MM.1S (cell line): ENCODE data around the gene AKAP13.

Source experiments
- DNase-seq: peaks from one replicate; pipeline ENCODE4 v3.0.0-alpha.2; 2015
- H2AFZ ChIP-seq: fragments of 300-600 bp; sonication (generic); 2 replicates; pipeline ENCODE4 v1.6.0; 2016; ENCODE audit warnings: antibody characterized with exemption, low read length
- H3F3A ChIP-seq: fragments of 300-600 bp; sonication (generic); 2 replicates; pipeline ENCODE4 v1.6.1; 2016; ENCODE audit warnings: mild to moderate bottlenecking, antibody characterized with exemption, low read length, moderate library complexity, mixed read lengths; ENCODE audit not compliant: insufficient read depth
- H3K27ac ChIP-seq: fragments of 300-600 bp; sonication (generic); 2 replicates; pipeline ENCODE4 v1.5.1; 2016; ENCODE audit warnings: mild to moderate bottlenecking, low read length
- H3K27me3 ChIP-seq: fragments of 300-600 bp; sonication (generic); replicated peaks from 2 replicates; pipeline ENCODE4 v1.6.0; 2016; ENCODE audit warnings: low read length; ENCODE audit not compliant: insufficient read depth
- H3K36me3 ChIP-seq: fragments of 300-600 bp; sonication (generic); replicated peaks from 2 replicates; pipeline ENCODE4 v1.6.1; 2016; ENCODE audit warnings: mild to moderate bottlenecking, low read length, mixed read lengths; ENCODE audit not compliant: insufficient read depth
- H3K4me1 ChIP-seq: fragments of 300-600 bp; sonication (generic); 2 replicates; pipeline ENCODE4 v1.6.1; 2016; ENCODE audit warnings: low read length, mixed read lengths
- H3K4me2 ChIP-seq: fragments of 300-600 bp; sonication (generic); 2 replicates; pipeline ENCODE4 v1.6.0; 2016; ENCODE audit warnings: low read depth, low read length
- H3K4me3 ChIP-seq: fragments of 300-600 bp; sonication (generic); 2 replicates; pipeline ENCODE4 v1.5.1; 2016; ENCODE audit warnings: low read length, mixed read lengths
- H3K79me2 ChIP-seq: fragments of 300-600 bp; sonication (generic); 2 replicates; pipeline ENCODE4 v1.6.1; 2016; ENCODE audit warnings: mixed run types, low read length, mixed read lengths
- H3K9ac ChIP-seq: fragments of 300-600 bp; sonication (generic); 2 replicates; pipeline ENCODE4 v1.6.1; 2016; ENCODE audit warnings: low read length, mixed read lengths
- H3K9me2 ChIP-seq: fragments of 300-600 bp; sonication (generic); replicated peaks from 2 replicates; pipeline ENCODE4 v1.6.1; 2016; ENCODE audit warnings: mild to moderate bottlenecking, low read length, mixed read lengths; ENCODE audit not compliant: insufficient read depth
- H3K9me3 ChIP-seq: fragments of 300-600 bp; sonication (generic); replicated peaks from 2 replicates; pipeline ENCODE4 v1.6.1; 2016; ENCODE audit warnings: mild to moderate bottlenecking, low read length, mixed read lengths; ENCODE audit not compliant: insufficient read depth
- H4K20me1 ChIP-seq: fragments of 300-600 bp; sonication (generic); 2 replicates; pipeline ENCODE4 v1.6.1; 2016; ENCODE audit warnings: mild to moderate bottlenecking, low read length, moderate library complexity, mixed read lengths; ENCODE audit not compliant: insufficient read depth
- EZH2 ChIP-seq: fragments of 300-600 bp; sonication (generic); optimal IDR thresholded peaks from 2 replicates; pipeline ENCODE3; 2017; ENCODE audit warnings: low read depth, mild to moderate bottlenecking, antibody characterized with exemption, low read length, mixed read lengths
- EZH2phosphoT487 ChIP-seq: fragments of 300-600 bp; sonication (generic); IDR thresholded peaks from 2 replicates; pipeline ENCODE4 v1.6.1; 2018; ENCODE audit warnings: antibody characterized with exemption, low read length
- TF ChIP-seq, protein P1 (sequence below): fragments of 300-600 bp; sonication (generic); IDR thresholded peaks from 2 replicates; pipeline ENCODE4 v1.5.1; 2016; ENCODE audit warnings: antibody characterized with exemption, low read length, mixed read lengths

AKAP13 gene

DNA sequence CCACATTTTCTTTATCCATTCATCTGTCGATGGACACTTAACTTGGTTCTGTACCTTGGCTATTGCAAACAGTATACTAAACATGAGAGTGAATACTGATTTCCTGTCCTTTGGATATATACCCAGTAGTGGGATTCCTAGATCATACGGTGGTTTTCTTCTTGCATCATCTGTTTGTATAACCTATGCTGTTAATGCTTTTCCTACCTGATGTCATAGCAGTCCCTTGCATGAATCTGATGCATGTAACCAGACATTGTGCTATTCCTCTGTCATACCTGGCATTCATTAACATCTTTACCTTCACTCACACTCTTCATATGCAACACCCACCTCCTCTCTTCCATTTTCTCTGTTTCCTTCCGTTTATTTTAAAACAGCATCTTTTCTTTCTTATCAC is 229.1 kb downstream of the AKAP13 start:
- peaks cover 10% of the 10 kb centered on the region; the same call in 1 of the 2 replicates for H3K4me1 ChIP-seq
- no peaks in the 10 kb centered on the region for H3K79me2 ChIP-seq
- 0 out of 2 replicates have a peak, but pooled peaks cover 5% of the 10 kb centered on the region for H3F3A ChIP-seq
- H3K27me3 ChIP-seq = no peaks in the 10 kb centered on the region
- H3K27ac ChIP-seq = no peak overlapping the region
- H3K36me3 ChIP-seq = no peaks in the 10 kb centered on the region
- H2AFZ ChIP-seq = no peak overlapping the region
- H3K9me2 ChIP-seq = no peaks in the 10 kb centered on the region
- H3K4me3 ChIP-seq = no peak overlapping the region
- H3K9ac ChIP-seq = no peak overlapping the region
- no peak for DNase-seq
- no peaks in the 10 kb centered on the region for H4K20me1 ChIP-seq
- no peak overlapping the region for H3K4me2 ChIP-seq
- H3K9me3 ChIP-seq = no peaks in the 10 kb centered on the region
- no peak for TF ChIP-seq EZH2
- TF ChIP-seq EZH2phosphoT487 = no peak
- TF ChIP-seq, protein P1, sequence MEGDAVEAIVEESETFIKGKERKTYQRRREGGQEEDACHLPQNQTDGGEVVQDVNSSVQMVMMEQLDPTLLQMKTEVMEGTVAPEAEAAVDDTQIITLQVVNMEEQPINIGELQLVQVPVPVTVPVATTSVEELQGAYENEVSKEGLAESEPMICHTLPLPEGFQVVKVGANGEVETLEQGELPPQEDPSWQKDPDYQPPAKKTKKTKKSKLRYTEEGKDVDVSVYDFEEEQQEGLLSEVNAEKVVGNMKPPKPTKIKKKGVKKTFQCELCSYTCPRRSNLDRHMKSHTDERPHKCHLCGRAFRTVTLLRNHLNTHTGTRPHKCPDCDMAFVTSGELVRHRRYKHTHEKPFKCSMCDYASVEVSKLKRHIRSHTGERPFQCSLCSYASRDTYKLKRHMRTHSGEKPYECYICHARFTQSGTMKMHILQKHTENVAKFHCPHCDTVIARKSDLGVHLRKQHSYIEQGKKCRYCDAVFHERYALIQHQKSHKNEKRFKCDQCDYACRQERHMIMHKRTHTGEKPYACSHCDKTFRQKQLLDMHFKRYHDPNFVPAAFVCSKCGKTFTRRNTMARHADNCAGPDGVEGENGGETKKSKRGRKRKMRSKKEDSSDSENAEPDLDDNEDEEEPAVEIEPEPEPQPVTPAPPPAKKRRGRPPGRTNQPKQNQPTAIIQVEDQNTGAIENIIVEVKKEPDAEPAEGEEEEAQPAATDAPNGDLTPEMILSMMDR = no peak

DNA sequence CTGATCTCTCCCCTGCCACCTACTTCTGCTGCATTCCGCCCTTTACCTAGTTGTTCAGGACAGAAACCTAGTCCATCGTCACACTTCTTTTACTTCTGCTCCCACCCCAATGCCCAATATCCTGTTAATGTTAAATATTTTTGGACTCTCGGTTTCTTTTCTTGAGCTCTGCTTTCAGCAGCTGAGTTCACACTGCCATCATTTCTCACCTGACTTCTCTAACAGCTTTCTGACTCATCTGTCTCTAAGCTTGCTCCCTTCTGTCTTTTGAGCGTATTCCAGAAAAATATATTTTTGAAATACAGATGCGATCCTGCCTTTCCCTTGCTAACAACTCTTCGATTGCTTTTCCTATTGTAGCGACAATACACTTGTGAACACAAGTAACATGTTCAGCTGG is 231.0 kb downstream of the AKAP13 start:
- Histone ChIP-seq H3K36me3 (no peaks in the 10 kb centered on the region), H3K79me2 (no peaks in the 10 kb centered on the region), H3K4me2 (peak overlapping the region; percentile 20; the same call in 1 of the 2 replicates), H3K27ac (peak overlapping the region; percentile 48; the same call in 1 of the 2 replicates), H3F3A (0 out of 2 replicates have a peak, but pooled peaks cover 5% of the 10 kb centered on the region), H3K9me2 (no peaks in the 10 kb centered on the region), H2AFZ (no peak overlapping the region), H4K20me1 (no peaks in the 10 kb centered on the region), H3K4me1 (peaks cover 10% of the 10 kb centered on the region; the same call in 1 of the 2 replicates), H3K9ac (no peak overlapping the region), H3K27me3 (no peaks in the 10 kb centered on the region), H3K9me3 (no peaks in the 10 kb centered on the region), H3K4me3 (no peak overlapping the region)
- DNase-seq = peak; percentile 29
- TF ChIP-seq EZH2 (no peak), EZH2phosphoT487 (no peak)
- TF ChIP-seq, protein P1 = no peak

DNA sequence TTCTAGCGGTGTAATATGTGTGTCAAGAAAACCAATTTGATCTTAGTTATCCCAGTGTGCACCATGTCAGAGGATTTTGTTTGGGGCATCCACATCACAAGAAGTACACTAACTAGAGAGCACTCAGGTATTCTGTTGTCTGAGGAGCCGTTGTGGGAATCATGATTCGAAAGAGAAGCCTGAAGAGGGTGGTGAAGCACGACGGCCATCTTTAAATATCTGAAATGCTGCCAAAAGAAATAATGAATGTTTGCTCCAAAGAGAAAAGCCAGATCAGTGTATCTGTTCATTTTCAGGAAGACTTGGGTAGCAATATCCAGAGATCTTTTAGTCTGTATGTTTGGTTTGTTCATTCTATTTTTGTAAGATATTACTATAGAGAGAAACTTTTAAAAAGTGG is 233.7 kb downstream of the AKAP13 start:
- H3K4me1 ChIP-seq = peaks cover 10% of the 10 kb centered on the region; the same call in 1 of the 2 replicates
- H3K36me3 ChIP-seq = no peaks in the 10 kb centered on the region
- no peaks in the 10 kb centered on the region for H3K9me2 ChIP-seq
- H3F3A ChIP-seq = 0 out of 2 replicates have a peak, but pooled peaks cover 5% of the 10 kb centered on the region
- H2AFZ ChIP-seq = no peak overlapping the region
- no peak for TF ChIP-seq EZH2
- TF ChIP-seq, protein P1 = no peak
- TF ChIP-seq EZH2phosphoT487 = no peak
- no peak overlapping the region for H3K4me2 ChIP-seq
- H3K9ac ChIP-seq = no peak overlapping the region
- H3K79me2 ChIP-seq = no peaks in the 10 kb centered on the region
- H3K9me3 ChIP-seq = no peaks in the 10 kb centered on the region
- no peaks in the 10 kb centered on the region for H4K20me1 ChIP-seq
- H3K27ac ChIP-seq = no peak overlapping the region
- DNase-seq = no peak
- no peaks in the 10 kb centered on the region for H3K27me3 ChIP-seq
- H3K4me3 ChIP-seq = no peak overlapping the region
